ENCODE measurements around the gene MCOLN2. TPM values are rescaled to one million over a fixed set of nuclear protein-coding genes. Genes with fewer than 3 reads are reported as not detected.

The MCOLN2 gene
- total RNA-seq, 1 donor, result 1.7 TPM

GRCh38 chr1:84959294-84959693 lies 37.6 kb downstream of the MCOLN2 start:
- H3K4me3 ChIP-seq (ENCODE audit: low read depth, low read length), result no peak overlapping the region
- peak; percentile 23 for DNase-seq (ENCODE audit: low read depth)
- no peak for TF ChIP-seq CTCF (IDR thresholded peaks at IDR 0.05; ENCODE audit: insufficient read depth, low read depth, low read length)

DNA sequence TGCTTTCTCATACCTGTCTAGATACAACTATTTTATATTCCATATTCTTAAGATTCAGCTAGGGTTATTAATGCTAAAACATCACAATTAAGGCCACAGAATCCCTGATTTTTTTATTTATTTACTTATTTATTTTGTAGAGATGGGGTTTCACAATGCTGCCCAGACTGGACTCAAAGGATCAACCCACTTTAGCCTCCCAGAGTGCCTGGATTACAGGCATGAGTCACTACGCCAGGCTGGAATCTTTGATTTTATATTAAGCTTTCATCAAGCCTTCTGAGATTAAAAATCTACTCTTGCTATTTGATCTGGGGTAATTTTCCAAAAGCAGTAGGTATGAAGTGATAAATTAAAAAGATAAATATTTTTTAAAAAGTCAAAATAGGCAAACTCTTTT lies 38.9 kb downstream of the MCOLN2 start:
- DNase-seq (ENCODE audit: low read depth), result peak; percentile 45

DNA sequence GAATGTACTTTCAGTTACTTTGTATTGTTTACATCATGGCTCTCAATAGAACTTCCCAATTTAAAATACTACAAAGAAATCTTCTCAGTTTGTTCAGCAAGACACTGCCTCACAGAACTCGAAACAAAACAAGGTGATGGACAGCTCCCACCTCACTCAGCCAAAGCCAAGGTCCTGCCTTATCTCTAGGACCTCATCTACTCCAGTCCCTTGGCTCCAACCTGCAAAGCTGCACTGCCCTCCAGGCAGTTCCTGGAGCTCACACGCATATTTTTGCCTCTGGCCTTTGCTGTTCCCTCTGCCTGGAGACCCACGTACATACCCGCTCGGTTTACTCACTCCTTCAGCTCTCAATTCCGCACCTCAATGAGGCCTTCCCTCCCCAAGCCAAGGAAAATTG lies 40.3 kb downstream of the MCOLN2 start:
- H3K4me3 ChIP-seq (ENCODE audit: low read depth, low read length), result no peak overlapping the region
- DNase-seq (ENCODE audit: low read depth), result no peak
- TF ChIP-seq CTCF (IDR thresholded peaks at IDR 0.05; ENCODE audit: insufficient read depth, low read depth, low read length), result no peak

More for the DNA sequence above, 38.9 kb downstream of the MCOLN2 start:
- no peak for TF ChIP-seq CTCF (IDR thresholded peaks at IDR 0.05; ENCODE audit: insufficient read depth, low read depth, low read length)
- no peak overlapping the region for H3K4me3 ChIP-seq (ENCODE audit: low read depth, low read length)

- TF ChIP-seq CTCF (IDR thresholded peaks at IDR 0.05; ENCODE audit: insufficient read depth, low read depth, low read length), result no peak
- H3K4me3 ChIP-seq (ENCODE audit: low read depth, low read length), result no peak overlapping the region
- no peak for DNase-seq (ENCODE audit: low read depth)
Observed at GRCh38 chr1:84956097-84956496, 40.8 kb downstream of the MCOLN2 start.

GRCh38 chr1:84949664-84950063 lies 47.2 kb downstream of the MCOLN2 start:
- H3K4me3 ChIP-seq (ENCODE audit: low read depth, low read length), result no peak overlapping the region
- TF ChIP-seq CTCF (IDR thresholded peaks at IDR 0.05; ENCODE audit: insufficient read depth, low read depth, low read length), result no peak
- DNase-seq (ENCODE audit: low read depth), result no peak

DNA sequence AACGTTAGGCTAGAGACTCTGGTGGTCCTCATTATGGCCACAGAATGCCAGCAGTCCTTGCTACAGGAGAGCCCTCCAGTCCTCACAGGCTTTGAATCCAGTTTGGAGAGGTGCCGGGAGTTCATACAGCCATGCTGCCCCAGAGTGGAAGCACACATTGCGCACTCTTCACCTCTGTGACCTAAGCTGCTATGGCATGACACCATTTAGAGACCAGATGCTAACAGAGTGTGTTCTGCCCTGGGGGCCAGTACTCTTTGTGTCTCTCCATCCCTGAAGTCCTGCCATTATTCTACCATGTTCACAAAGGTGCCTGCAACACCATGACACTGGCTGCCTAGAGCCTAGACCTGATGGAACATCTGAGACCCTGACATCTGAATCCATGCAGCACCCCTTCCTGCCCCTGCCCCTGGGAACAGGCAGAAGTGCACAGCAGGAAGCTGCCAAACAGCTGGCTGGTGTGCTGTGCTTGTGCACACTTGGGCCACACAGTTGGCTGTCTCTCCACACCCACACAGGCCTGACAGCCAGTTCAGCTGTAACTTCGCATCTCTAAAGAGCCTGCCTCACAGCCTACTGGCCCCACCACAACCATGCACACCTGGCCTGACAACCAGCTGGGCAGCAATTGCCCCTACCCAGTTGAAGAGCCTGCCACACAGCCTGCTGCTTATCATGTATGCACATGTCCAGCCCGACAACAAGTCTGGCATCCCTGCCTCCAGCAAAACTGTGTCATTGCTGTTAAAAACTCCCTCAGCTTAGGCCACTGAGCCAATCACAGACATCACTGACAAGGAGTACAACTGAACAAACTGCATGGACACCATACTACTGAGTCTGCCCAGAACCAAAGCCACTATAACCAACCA lies 49.1 kb downstream of the MCOLN2 start:
- no peak overlapping the region for H3K4me3 ChIP-seq (ENCODE audit: low read depth, low read length)
- TF ChIP-seq CTCF (IDR thresholded peaks at IDR 0.05; ENCODE audit: insufficient read depth, low read depth, low read length), result no peak
- DNase-seq (ENCODE audit: low read depth), result no peak
